DOHH2 (cell line): ENCODE measurements around the gene CHIC2.

Experiments
- H3F3A ChIP-seq: fragments of 200-600 bp; sonication (generic), shearing (Covaris generic); 2 replicates; pipeline ENCODE4 v1.6.0; 2016; ENCODE audit warnings: antibody characterized with exemption, mild to moderate bottlenecking; ENCODE audit not compliant: control insufficient read depth, insufficient read depth
- H3K27ac ChIP-seq: fragments of 200-600 bp; sonication (generic); 2 replicates; pipeline ENCODE4 v1.5.1; 2014; ENCODE audit warnings: low read depth, mild to moderate bottlenecking, low read length, moderate library complexity
- H3K27me3 ChIP-seq: fragments of 200-600 bp; sonication (generic); 2 replicates; pipeline ENCODE4 v1.6.1; 2014; ENCODE audit warnings: mild to moderate bottlenecking, low read length, mixed read lengths; ENCODE audit not compliant: control insufficient read depth
- H3K36me3 ChIP-seq: fragments of 200-600 bp; sonication (generic); 2 replicates; pipeline ENCODE4 v1.6.1; 2014; ENCODE audit warnings: mild to moderate bottlenecking, low read length, moderate library complexity, mixed read lengths; ENCODE audit not compliant: control insufficient read depth
- H3K4me1 ChIP-seq: fragments of 200-600 bp; sonication (generic); 2 replicates; pipeline ENCODE4 v1.6.1; 2014; ENCODE audit warnings: mild to moderate bottlenecking, low read length, mixed read lengths; ENCODE audit not compliant: control insufficient read depth
- H3K4me2 ChIP-seq: fragments of 200-600 bp; sonication (generic); 2 replicates; pipeline ENCODE4 v1.6.0; 2014; ENCODE audit warnings: mild to moderate bottlenecking, low read length, moderate library complexity
- H3K4me3 ChIP-seq: fragments of 200-600 bp; sonication (generic); 2 replicates; pipeline ENCODE4 v1.5.1; 2014; ENCODE audit warnings: mild to moderate bottlenecking, low read length, mixed read lengths
- H3K79me2 ChIP-seq: fragments of 200-600 bp; sonication (generic); 2 replicates; pipeline ENCODE4 v1.6.1; 2014; ENCODE audit warnings: mild to moderate bottlenecking, low read length, mixed read lengths; ENCODE audit not compliant: control insufficient read depth
- H3K9me2 ChIP-seq: fragments of 200-600 bp; sonication (generic); replicated peaks from 2 replicates; pipeline ENCODE4 v1.6.1; 2014; ENCODE audit warnings: mild to moderate bottlenecking, low read length, mixed read lengths; ENCODE audit not compliant: control insufficient read depth
- H3K9me3 ChIP-seq: fragments of 200-600 bp; sonication (generic); 2 replicates; pipeline ENCODE4 v1.6.1; 2014; ENCODE audit warnings: antibody characterized with exemption, low read length, mixed read lengths; ENCODE audit not compliant: control insufficient read depth, insufficient read depth
- H4K20me1 ChIP-seq: fragments of 200-600 bp; sonication (generic); 2 replicates; pipeline ENCODE4 v1.6.0; 2014; ENCODE audit warnings: low read depth, mild to moderate bottlenecking, antibody characterized with exemption, low read length, moderate library complexity; ENCODE audit not compliant: control insufficient read depth, insufficient read depth
- CTCF ChIP-seq: fragments of 200-600 bp; sonication (generic); IDR thresholded peaks from one replicate; pipeline ENCODE4 v1.5.1; 2014; ENCODE audit warnings: antibody characterized with exemption, mild to moderate bottlenecking, low read depth, low read length; ENCODE audit not compliant: poor library complexity, severe bottlenecking
- EZH2phosphoT487 ChIP-seq: fragments of 200-600 bp; sonication (generic); IDR thresholded peaks from 2 replicates; pipeline ENCODE4 v1.6.1; 2017; ENCODE audit warnings: borderline replicate concordance, mild to moderate bottlenecking, antibody characterized with exemption, low read length, moderate library complexity, mixed read lengths

CHIC2 gene

GRCh38 chr4:54011201-54011600 lies 53.2 kb downstream of the CHIC2 start:
- Histone ChIP-seq H3F3A (no peaks in the 10 kb centered on the region; the same call in 1 of the 2 replicates), H3K36me3 (peaks cover 35% of the 10 kb centered on the region), H4K20me1 (no peaks in the 10 kb centered on the region; the same call in 1 of the 2 replicates), H3K27ac (no peak overlapping the region), H3K9me3 (no peaks in the 10 kb centered on the region), H3K4me2 (no peak overlapping the region), H3K79me2 (0 out of 2 replicates have a peak, but pooled peaks cover 2% of the 10 kb centered on the region), H3K27me3 (no peaks in the 10 kb centered on the region), H3K4me1 (peaks cover 5% of the 10 kb centered on the region; the same call in 1 of the 2 replicates), H3K4me3 (no peak overlapping the region), H3K9me2 (no peaks in the 10 kb centered on the region)
- TF ChIP-seq CTCF (no peak), EZH2phosphoT487 (no peak)

GRCh38 chr4:54006755-54007154 lies 57.6 kb downstream of the CHIC2 start:
- Histone ChIP-seq H4K20me1 (no peaks in the 10 kb centered on the region), H3K4me3 (no peak overlapping the region), H3F3A (no peaks in the 10 kb centered on the region; the same call in 1 of the 2 replicates), H3K27me3 (no peaks in the 10 kb centered on the region), H3K36me3 (peaks cover 19% of the 10 kb centered on the region), H3K9me2 (no peaks in the 10 kb centered on the region), H3K27ac (no peak overlapping the region), H3K9me3 (no peaks in the 10 kb centered on the region), H3K4me1 (no peaks in the 10 kb centered on the region), H3K79me2 (no peaks in the 10 kb centered on the region), H3K4me2 (no peak overlapping the region)
- TF ChIP-seq EZH2phosphoT487 = no peak
- TF ChIP-seq CTCF = no peak

GRCh38 chr4:54005475-54005874 lies 58.9 kb downstream of the CHIC2 start:
- Histone ChIP-seq H3K4me1 (no peaks in the 10 kb centered on the region), H3K27ac (no peak overlapping the region), H3F3A (no peaks in the 10 kb centered on the region; the same call in 1 of the 2 replicates), H3K9me3 (no peaks in the 10 kb centered on the region), H3K36me3 (peaks cover 16% of the 10 kb centered on the region), H3K4me3 (no peak overlapping the region), H4K20me1 (no peaks in the 10 kb centered on the region), H3K79me2 (no peaks in the 10 kb centered on the region), H3K27me3 (no peaks in the 10 kb centered on the region), H3K9me2 (no peaks in the 10 kb centered on the region), H3K4me2 (no peak overlapping the region)
- TF ChIP-seq CTCF (no peak), EZH2phosphoT487 (no peak)
